HG03103 (cell line): ENCODE data around the gene SERINC4.
"Not testable (repeated sequence)": the region's sequence is repeated elsewhere in the genome, so short reads cannot be mapped to it uniquely, and the experiment has no call there.

Source experiments
- ATAC-seq: cut with Tn5 transposase; IDR thresholded peaks from one replicate; pipeline ENCODE4 v1.9.1; 2021; ENCODE audit warnings: low read depth; ENCODE audit not compliant: unreplicated experiment

SERINC4 gene

DNA sequence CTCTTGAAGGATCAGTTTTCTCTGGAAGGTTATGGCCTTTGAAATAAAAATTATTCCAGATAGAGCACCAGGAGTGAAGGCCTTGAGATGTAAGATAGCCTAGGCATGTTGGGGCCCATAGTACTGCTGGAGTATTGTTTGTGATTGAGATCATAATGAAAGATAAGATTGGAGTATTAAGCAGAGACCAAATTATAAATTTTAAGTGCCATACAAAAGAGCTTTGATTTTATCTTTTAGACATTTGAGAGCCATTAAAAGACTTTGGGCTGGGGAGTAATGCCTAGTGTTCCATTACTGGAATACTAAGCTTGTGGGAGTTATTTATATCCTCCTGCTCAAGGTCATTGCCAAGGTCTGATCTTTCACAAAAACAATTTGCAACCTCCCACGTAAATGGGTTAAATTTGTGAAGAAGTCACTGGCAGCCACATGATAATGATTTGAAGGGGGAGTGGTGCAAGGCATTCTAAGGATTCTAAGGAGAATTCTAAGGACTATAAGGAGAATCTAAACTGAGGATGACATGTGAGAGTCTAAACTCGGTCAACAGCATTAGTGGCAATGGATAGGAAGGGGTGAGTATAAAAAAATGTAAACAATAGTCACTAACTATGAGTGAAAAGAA lies 36.1 kb downstream of the SERINC4 start:
- ATAC-seq: no peak

DNA sequence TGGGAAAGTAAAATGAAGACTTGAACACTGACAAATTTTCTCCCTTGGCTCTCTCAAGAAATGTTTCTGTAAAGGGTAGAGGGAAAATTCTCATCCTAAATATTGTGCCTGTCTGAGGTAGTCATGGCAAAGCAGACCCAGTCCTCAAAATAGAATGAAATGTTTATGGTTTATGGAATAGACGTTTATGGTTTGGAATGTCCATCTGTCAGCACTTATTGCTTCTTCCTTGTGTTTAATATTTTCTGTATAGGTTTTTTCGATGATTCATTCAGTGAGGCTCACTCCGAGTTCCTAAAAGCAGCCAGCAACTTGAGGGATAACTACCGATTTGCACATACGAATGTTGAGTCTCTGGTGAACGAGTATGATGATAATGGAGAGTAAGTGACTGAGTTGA lies 37.2 kb downstream of the SERINC4 start:
- ATAC-seq: no peak

DNA sequence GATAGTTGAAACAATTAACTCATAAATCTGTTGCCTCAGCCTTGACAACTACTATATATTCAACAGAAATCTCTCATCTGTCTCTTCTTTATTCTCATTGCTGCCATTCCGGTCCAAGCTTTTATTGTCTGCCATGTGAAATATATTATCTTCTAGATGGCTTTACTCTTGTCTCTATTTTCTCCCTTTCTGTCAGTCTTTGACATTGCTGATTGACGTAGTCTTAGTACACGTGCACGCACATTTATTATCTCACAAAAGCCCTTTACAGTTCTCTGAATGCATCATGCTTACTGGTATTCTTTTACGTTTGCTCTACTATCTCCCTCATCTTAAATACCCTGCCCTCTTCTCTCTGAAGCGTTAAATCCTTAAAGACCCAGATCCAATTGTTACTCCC lies 48.1 kb downstream of the SERINC4 start:
- ATAC-seq: no peak

DNA sequence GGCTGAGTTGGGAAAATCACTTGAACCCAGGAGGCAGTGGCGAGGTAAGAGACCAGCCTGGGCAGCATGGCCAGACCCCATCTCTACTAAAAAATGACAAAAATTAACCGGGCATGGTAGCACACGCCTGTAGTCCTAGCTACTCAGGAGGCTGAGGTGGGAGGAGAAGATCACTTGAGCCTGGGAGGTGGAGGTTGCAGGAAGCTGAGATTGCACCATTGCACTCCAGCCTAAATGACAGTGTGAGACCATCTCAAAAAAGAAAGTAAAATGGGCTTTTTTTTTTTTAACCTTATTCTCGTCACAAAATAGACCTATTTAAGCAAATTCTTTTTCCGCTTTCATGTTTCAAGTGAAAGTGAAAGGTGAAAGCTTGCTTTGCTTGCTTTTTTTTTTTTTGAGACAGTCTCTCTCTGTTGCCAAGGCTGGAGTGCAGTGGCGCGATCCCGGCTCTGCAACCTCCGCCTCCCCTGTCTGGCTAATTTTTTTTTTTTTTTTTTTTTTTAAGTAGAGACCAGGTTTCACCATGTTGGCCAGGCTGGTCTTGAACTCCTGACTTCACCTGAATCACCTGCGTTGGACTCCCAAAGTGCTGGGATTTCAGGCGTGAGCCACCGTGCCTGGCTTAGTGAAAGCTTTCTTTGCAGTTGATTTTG lies 50.2 kb downstream of the SERINC4 start:
- no peak for ATAC-seq

DNA sequence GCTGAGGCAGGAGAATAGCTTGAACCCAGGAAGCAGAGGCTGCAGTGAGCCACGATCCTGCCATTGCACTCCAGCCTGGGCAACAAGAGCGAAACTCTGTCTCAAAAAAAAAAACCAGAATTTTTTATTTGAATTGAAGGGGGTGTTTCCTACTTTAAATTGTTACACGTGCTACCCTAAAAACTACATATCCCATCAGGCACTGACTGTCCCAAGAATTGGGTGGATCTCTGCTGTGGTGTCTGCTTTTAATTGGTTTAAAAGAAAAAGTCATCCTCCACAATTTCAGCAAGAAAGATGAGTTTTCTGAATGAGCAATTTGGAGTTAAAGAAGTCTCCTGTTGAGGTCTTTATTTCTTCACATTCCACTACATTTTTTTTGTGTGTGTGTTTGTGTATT lies 51.6 kb downstream of the SERINC4 start:
- no peak for ATAC-seq

DNA sequence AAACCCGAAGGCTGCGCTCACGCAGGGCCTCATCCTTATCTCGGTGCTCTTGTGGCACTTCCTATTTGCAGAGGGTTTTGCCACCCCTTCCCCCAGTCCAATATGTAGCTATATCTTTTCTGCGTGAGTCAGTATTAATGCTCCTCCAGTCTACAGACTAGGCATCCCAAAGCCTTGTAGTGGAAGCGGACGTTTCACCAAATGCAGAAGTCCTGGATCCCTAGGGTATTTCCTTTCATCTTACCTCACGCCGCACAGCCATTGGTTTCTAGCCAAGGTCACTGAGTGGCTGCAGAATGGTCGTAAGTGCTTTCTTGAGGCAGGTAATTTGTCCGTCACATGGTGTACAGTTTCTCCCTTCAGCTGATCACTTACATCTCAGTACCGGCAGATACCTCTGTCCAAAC lies 53.1 kb downstream of the SERINC4 start:
- ATAC-seq: not testable (repeated sequence)

DNA sequence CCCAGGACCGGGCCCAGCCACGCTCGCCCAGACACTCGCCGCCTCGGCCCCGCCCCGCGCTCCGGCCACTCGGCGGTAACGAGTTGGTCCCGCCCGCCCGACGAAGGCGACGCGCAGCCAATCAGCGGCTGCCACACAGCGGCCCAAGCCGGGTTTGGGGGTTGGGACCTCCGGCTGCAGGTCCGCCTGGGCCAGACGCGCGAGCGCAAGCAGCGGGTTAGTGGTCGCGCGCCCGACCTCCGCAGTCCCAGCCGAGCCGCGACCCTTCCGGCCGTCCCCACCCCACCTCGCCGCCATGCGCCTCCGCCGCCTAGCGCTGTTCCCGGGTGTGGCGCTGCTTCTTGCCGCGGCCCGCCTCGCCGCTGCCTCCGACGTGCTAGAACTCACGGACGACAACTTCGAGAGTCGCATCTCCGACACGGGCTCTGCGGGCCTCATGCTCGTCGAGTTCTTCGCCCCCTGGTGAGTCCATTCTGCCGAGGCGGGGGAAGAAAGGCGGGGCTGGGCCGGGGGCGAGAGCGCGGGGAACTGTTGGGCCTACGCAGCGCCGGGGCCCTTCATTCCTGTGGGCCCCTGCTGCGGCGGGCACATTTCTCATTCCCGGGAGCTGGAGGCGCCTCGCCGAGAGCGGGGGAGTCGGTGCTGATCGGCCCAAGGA lies 53.6 kb downstream of the SERINC4 start, which contains the start of gene PDIA3:
Gene PDIA3, plus strand, starts transcription at position 194 of the 658 bp plus-strand sequence. Its CDS starts 102 bp downstream, at position 296.
- peak; percentile 68 for ATAC-seq
